ENCODE data around the gene MBNL3.

Gene MBNL3

GRCh38 chrX:132423323-132423722 is 65.5 kb downstream of the MBNL3 start:
- H3K9ac ChIP-seq (ENCODE audit: insufficient read length, low read depth): no peak overlapping the region
- H3K36me3 ChIP-seq (ENCODE audit: insufficient read depth, insufficient read length, low read length): no peaks in the 10 kb centered on the region
- DNase-seq (ENCODE audit: low read depth, low spot score): no peak
- H3K4me3 ChIP-seq (ENCODE audit: insufficient read length, low read depth): no peak overlapping the region
- H3K9me3 ChIP-seq (ENCODE audit: insufficient read depth, low read length): no peaks in the 10 kb centered on the region
- H3K27me3 ChIP-seq (ENCODE audit: insufficient read depth, insufficient read length): no peaks in the 10 kb centered on the region
- no peaks in the 10 kb centered on the region for H3K4me1 ChIP-seq (ENCODE audit: insufficient read depth, insufficient read length)
- TF ChIP-seq SUZ12 (IDR thresholded peaks at IDR 0.05; ENCODE audit: extremely low read depth, insufficient read depth, insufficient read length) (no peak), YY1 (IDR thresholded peaks at IDR 0.05; ENCODE audit: insufficient read depth, insufficient read length) (no peak), ZNF274 (IDR thresholded peaks at IDR 0.05; ENCODE audit: low read depth, low read length) (no peak)

GRCh38 chrX:132415012-132415411 is 73.8 kb downstream of the MBNL3 start:
- no peak for TF ChIP-seq SUZ12 (IDR thresholded peaks at IDR 0.05; ENCODE audit: extremely low read depth, insufficient read depth, insufficient read length)
- TF ChIP-seq ZNF274 (IDR thresholded peaks at IDR 0.05; ENCODE audit: low read depth, low read length): no peak
- no peak for TF ChIP-seq YY1 (IDR thresholded peaks at IDR 0.05; ENCODE audit: insufficient read depth, insufficient read length)
- no peaks in the 10 kb centered on the region for H3K27me3 ChIP-seq (ENCODE audit: insufficient read depth, insufficient read length)
- no peak overlapping the region for H3K9ac ChIP-seq (ENCODE audit: insufficient read length, low read depth)
- H3K36me3 ChIP-seq (ENCODE audit: insufficient read depth, insufficient read length, low read length): no peaks in the 10 kb centered on the region
- no peaks in the 10 kb centered on the region for H3K9me3 ChIP-seq (ENCODE audit: insufficient read depth, low read length)
- no peak overlapping the region for H3K4me3 ChIP-seq (ENCODE audit: insufficient read length, low read depth)
- no peak for DNase-seq (ENCODE audit: low read depth, low spot score)
- no peaks in the 10 kb centered on the region for H3K4me1 ChIP-seq (ENCODE audit: insufficient read depth, insufficient read length)

- no peak for DNase-seq (ENCODE audit: low read depth, low spot score)
- H3K4me1 ChIP-seq (ENCODE audit: insufficient read depth, insufficient read length): no peaks in the 10 kb centered on the region
Measured at GRCh38 chrX:132414404-132414803, 74.4 kb downstream of the MBNL3 start.

GRCh38 chrX:132413459-132413858 is 75.4 kb downstream of the MBNL3 start:
- DNase-seq (ENCODE audit: low read depth, low spot score): no peak
- no peak for TF ChIP-seq ZNF274 (IDR thresholded peaks at IDR 0.05; ENCODE audit: low read depth, low read length)
- no peak for TF ChIP-seq YY1 (IDR thresholded peaks at IDR 0.05; ENCODE audit: insufficient read depth, insufficient read length)

More at GRCh38 chrX:132414404-132414803, 74.4 kb downstream of the MBNL3 start:
- TF ChIP-seq ZNF274 (IDR thresholded peaks at IDR 0.05; ENCODE audit: low read depth, low read length) (no peak), YY1 (IDR thresholded peaks at IDR 0.05; ENCODE audit: insufficient read depth, insufficient read length) (no peak), SUZ12 (IDR thresholded peaks at IDR 0.05; ENCODE audit: extremely low read depth, insufficient read depth, insufficient read length) (no peak)
- no peaks in the 10 kb centered on the region for H3K36me3 ChIP-seq (ENCODE audit: insufficient read depth, insufficient read length, low read length)
- no peak overlapping the region for H3K9ac ChIP-seq (ENCODE audit: insufficient read length, low read depth)
- H3K27me3 ChIP-seq (ENCODE audit: insufficient read depth, insufficient read length): no peaks in the 10 kb centered on the region
- H3K9me3 ChIP-seq (ENCODE audit: insufficient read depth, low read length): no peaks in the 10 kb centered on the region
- no peak overlapping the region for H3K4me3 ChIP-seq (ENCODE audit: insufficient read length, low read depth)

GRCh38 chrX:132412208-132412607 is 76.6 kb downstream of the MBNL3 start:
- TF ChIP-seq SUZ12 (IDR thresholded peaks at IDR 0.05; ENCODE audit: extremely low read depth, insufficient read depth, insufficient read length) (no peak), YY1 (IDR thresholded peaks at IDR 0.05; ENCODE audit: insufficient read depth, insufficient read length) (no peak), ZNF274 (IDR thresholded peaks at IDR 0.05; ENCODE audit: low read depth, low read length) (no peak)
- Histone ChIP-seq H3K9ac (ENCODE audit: insufficient read length, low read depth) (peak overlapping the region; percentile 42), H3K4me3 (ENCODE audit: insufficient read length, low read depth) (peak overlapping the region; percentile 49), H3K4me1 (ENCODE audit: insufficient read depth, insufficient read length) (no peaks in the 10 kb centered on the region), H3K9me3 (ENCODE audit: insufficient read depth, low read length) (no peaks in the 10 kb centered on the region), H3K36me3 (ENCODE audit: insufficient read depth, insufficient read length, low read length) (no peaks in the 10 kb centered on the region), H3K27me3 (ENCODE audit: insufficient read depth, insufficient read length) (no peaks in the 10 kb centered on the region)
- DNase-seq (ENCODE audit: low read depth, low spot score): peak; percentile 57

More at GRCh38 chrX:132413459-132413858, 75.4 kb downstream of the MBNL3 start:
- Histone ChIP-seq H3K4me3 (ENCODE audit: insufficient read length, low read depth) (peak overlapping the region; percentile 49), H3K9me3 (ENCODE audit: insufficient read depth, low read length) (no peaks in the 10 kb centered on the region), H3K9ac (ENCODE audit: insufficient read length, low read depth) (peak overlapping the region; percentile 50), H3K27me3 (ENCODE audit: insufficient read depth, insufficient read length) (no peaks in the 10 kb centered on the region), H3K36me3 (ENCODE audit: insufficient read depth, insufficient read length, low read length) (no peaks in the 10 kb centered on the region), H3K4me1 (ENCODE audit: insufficient read depth, insufficient read length) (no peaks in the 10 kb centered on the region)

- H3K4me1 ChIP-seq (ENCODE audit: insufficient read depth, insufficient read length): no peaks in the 10 kb centered on the region
- H3K9ac ChIP-seq (ENCODE audit: insufficient read length, low read depth): peak overlapping the region; percentile 42
- DNase-seq (ENCODE audit: low read depth, low spot score): no peak
- H3K9me3 ChIP-seq (ENCODE audit: insufficient read depth, low read length): no peaks in the 10 kb centered on the region
- TF ChIP-seq SUZ12 (IDR thresholded peaks at IDR 0.05; ENCODE audit: extremely low read depth, insufficient read depth, insufficient read length) (no peak), ZNF274 (IDR thresholded peaks at IDR 0.05; ENCODE audit: low read depth, low read length) (no peak), YY1 (IDR thresholded peaks at IDR 0.05; ENCODE audit: insufficient read depth, insufficient read length) (no peak)
- H3K36me3 ChIP-seq (ENCODE audit: insufficient read depth, insufficient read length, low read length): no peaks in the 10 kb centered on the region
- H3K4me3 ChIP-seq (ENCODE audit: insufficient read length, low read depth): peak overlapping the region; percentile 39
- no peaks in the 10 kb centered on the region for H3K27me3 ChIP-seq (ENCODE audit: insufficient read depth, insufficient read length)
Measured at GRCh38 chrX:132411310-132411977, 77.4 kb downstream of the MBNL3 start.

- DNase-seq (ENCODE audit: low read depth, low spot score): peak; percentile 9
- TF ChIP-seq YY1 (IDR thresholded peaks at IDR 0.05; ENCODE audit: insufficient read depth, insufficient read length) (no peak), SUZ12 (IDR thresholded peaks at IDR 0.05; ENCODE audit: extremely low read depth, insufficient read depth, insufficient read length) (no peak), ZNF274 (IDR thresholded peaks at IDR 0.05; ENCODE audit: low read depth, low read length) (no peak)
- no peaks in the 10 kb centered on the region for H3K36me3 ChIP-seq (ENCODE audit: insufficient read depth, insufficient read length, low read length)
- no peak overlapping the region for H3K9ac ChIP-seq (ENCODE audit: insufficient read length, low read depth)
- no peaks in the 10 kb centered on the region for H3K4me1 ChIP-seq (ENCODE audit: insufficient read depth, insufficient read length)
- H3K27me3 ChIP-seq (ENCODE audit: insufficient read depth, insufficient read length): no peaks in the 10 kb centered on the region
- H3K4me3 ChIP-seq (ENCODE audit: insufficient read length, low read depth): no peak overlapping the region
- no peaks in the 10 kb centered on the region for H3K9me3 ChIP-seq (ENCODE audit: insufficient read depth, low read length)
Measured at GRCh38 chrX:132409780-132410556, 78.9 kb downstream of the MBNL3 start.
